D721Med (cell line): ENCODE results near the gene MELK.

Source experiments
- DNase-seq: peaks from one replicate; pipeline ENCODE4 v3.0.0; 2011; ENCODE audit warnings: low spot score; ENCODE audit not compliant: insufficient read length
- FAIRE-seq: peaks from 2 replicates; lab custom pipeline; 2011; peaks lifted over from hg19 to GRCh38; lab: Jason Lieb, UNC
- TF ChIP-seq, protein P1 (sequence below): IDR thresholded peaks from 2 replicates; pipeline ENCODE4 v1.5.1; 2012; ENCODE audit warnings: mild to moderate bottlenecking, control low read depth; ENCODE audit not compliant: insufficient read depth; ENCODE audit errors: missing control alignments

MELK gene

GRCh38 chr9:36598273-36598672 lies 25.6 kb downstream of the MELK start:
- FAIRE-seq (no peak), DNase-seq (no peak)
- TF ChIP-seq, protein P1, sequence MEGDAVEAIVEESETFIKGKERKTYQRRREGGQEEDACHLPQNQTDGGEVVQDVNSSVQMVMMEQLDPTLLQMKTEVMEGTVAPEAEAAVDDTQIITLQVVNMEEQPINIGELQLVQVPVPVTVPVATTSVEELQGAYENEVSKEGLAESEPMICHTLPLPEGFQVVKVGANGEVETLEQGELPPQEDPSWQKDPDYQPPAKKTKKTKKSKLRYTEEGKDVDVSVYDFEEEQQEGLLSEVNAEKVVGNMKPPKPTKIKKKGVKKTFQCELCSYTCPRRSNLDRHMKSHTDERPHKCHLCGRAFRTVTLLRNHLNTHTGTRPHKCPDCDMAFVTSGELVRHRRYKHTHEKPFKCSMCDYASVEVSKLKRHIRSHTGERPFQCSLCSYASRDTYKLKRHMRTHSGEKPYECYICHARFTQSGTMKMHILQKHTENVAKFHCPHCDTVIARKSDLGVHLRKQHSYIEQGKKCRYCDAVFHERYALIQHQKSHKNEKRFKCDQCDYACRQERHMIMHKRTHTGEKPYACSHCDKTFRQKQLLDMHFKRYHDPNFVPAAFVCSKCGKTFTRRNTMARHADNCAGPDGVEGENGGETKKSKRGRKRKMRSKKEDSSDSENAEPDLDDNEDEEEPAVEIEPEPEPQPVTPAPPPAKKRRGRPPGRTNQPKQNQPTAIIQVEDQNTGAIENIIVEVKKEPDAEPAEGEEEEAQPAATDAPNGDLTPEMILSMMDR = no peak

DNA sequence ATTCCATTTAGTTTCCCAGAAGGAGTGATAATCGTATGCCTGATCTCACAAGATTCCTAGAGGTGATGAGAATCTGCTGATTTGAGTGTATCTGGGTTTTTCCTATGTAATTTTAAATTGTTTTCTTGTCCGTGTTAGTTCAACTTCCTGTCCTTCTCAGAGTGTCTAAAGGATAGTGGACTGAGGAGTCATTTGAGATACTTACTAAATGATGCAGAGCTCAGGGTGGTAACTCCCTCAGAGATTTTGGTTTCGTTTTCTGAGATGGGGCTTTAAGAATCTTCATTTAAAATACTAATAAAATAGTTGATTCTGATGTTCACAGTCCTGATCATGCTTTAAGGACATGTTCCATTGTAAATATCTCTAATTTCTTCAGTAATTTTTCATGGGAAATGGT lies 30.3 kb downstream of the MELK start:
- DNase-seq = no peak
- TF ChIP-seq, protein P1 = no peak
- FAIRE-seq = no peak

GRCh38 chr9:36609306-36609705 lies 36.6 kb downstream of the MELK start:
- DNase-seq = no peak
- FAIRE-seq = no peak
- TF ChIP-seq, protein P1 = no peak

- TF ChIP-seq, protein P1 = no peak
- FAIRE-seq = peak; percentile 53
- no peak for DNase-seq
Measured at GRCh38 chr9:36622121-36622520, 49.4 kb downstream of the MELK start.

DNA sequence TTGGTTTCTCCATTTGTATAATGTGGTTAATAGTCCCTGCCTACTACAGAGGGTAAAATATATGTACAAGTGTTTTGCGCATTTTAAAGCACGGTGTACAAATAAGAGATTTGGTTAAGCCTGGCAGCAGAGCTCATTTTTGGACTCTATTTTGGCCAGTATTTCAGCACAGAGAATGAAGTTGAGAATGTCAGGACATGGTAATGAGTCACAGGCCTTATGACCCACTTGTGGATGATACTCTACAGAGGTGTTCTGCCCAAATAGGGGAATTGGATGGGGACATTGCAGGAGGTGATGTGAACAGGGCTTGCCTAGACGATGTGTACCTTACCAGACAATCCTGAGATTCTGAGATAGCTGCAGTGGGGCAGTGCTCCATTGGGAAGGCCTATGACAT lies 50.6 kb downstream of the MELK start:
- TF ChIP-seq, protein P1 = no peak
- DNase-seq = no peak
- no peak for FAIRE-seq

DNA sequence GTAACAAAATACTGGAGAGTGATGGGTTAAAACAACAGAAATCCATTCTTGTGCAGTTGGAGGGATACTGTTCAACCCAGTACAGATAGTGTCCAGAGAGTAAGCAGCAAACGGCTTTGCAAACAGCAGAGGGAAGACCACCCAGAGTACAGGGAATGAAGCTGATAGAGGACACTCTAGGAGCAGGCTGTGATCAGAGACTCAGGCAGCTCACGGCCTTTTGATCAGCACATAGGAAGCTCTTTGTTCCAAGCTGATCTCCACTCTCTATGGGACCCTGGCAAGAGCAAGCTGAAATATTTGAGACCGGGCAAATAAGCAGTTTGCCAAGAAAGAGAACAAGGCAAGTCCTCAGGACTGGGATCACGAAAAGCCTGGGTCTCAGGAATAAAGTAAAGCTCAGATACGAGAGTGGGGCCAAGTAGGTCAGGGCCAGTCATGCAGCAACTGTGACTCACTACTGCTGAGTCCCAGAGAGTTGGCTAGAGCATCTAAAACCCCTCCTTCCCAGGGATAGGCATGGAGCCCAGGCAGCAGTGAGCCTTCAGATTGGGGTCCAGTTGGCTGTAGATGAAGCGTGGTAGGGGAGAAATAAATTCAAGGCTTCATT lies 52.4 kb downstream of the MELK start:
- no peak for DNase-seq
- FAIRE-seq = no peak
- TF ChIP-seq, protein P1 = no peak

GRCh38 chr9:36632892-36633291 lies 60.2 kb downstream of the MELK start:
- FAIRE-seq (peak; percentile 80), DNase-seq (no peak)
- TF ChIP-seq, protein P1 = peak; percentile 48
